ENCODE measurements around the gene TRIO.

The TRIO gene

DNA sequence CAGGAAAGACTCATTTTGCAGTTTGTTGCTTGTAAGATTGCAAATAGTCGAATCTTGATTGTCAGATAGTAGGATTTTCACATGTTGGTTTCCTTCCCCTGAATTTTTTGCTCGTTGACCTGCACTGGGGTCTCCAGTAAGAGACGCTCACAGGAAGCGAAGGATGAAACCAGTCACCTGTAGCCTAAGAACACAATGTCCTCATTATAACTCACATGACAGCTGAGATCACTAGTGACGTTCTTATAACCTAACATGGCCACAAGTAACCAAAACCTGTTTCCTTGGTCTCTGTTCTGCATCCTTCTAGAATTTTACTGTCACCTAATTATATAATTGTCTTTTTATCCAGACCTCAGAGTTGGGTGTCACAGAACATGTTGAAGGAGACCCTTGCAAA lies 257.5 kb downstream of the TRIO start:
- Histone ChIP-seq H3K23ac (ENCODE audit: low read depth, low read length, poor library complexity) (no peak overlapping the region), H3K4ac (ENCODE audit: low read length) (no peak overlapping the region), H3K79me1 (ENCODE audit: low read depth, low read length) (peaks cover 4% of the 10 kb centered on the region), H2AFZ (ENCODE audit: low read length) (no peak overlapping the region), H3K27me3 (ENCODE audit: control insufficient read depth in 3 of 3, insufficient read depth in 3 of 3, low read depth in 1 of 3, low read length in 3 of 3) (peaks cover 0 to 1% (median 0%) of the 10 kb centered on the region in 3 experiments), H3K4me3 (ENCODE audit: low read length in 2 of 2) (no peak overlapping the region), H2BK120ac (ENCODE audit: low read depth, low read length) (no peak overlapping the region), H2BK5ac (ENCODE audit: low read length) (no peak overlapping the region), H3K14ac (ENCODE audit: low read length) (no peak overlapping the region), H3K27ac (replicated peaks; ENCODE audit: low read length) (no peak overlapping the region), H3K4me1 (ENCODE audit: control insufficient read depth in 2 of 2, insufficient read depth in 1 of 2, low read depth in 1 of 2, low read length in 2 of 2) (peaks cover 0 to 12% of the 10 kb centered on the region in 2 donors), H2BK15ac (ENCODE audit: low read length) (no peak overlapping the region), H3K9me3 (replicated peaks in 1 of 2; ENCODE audit: control insufficient read depth in 2 of 2, insufficient read depth in 1 of 2, low read depth in 1 of 2, low read length in 2 of 2) (no peaks in the 10 kb centered on the region), H3K4me2 (ENCODE audit: insufficient read depth, low read length, poor library complexity, severe bottlenecking) (no peak overlapping the region), H3K36me3 (replicated peaks in 1 of 2; ENCODE audit: control insufficient read depth in 2 of 2, insufficient read depth in 2 of 2, low read length in 2 of 2) (peaks cover 16 to 81% of the 10 kb centered on the region in 2 donors), H2AK5ac (ENCODE audit: low read depth, low read length) (no peak overlapping the region), H2BK12ac (ENCODE audit: low read length) (no peak overlapping the region), H4K8ac (ENCODE audit: low read depth, low read length) (no peak overlapping the region), H4K91ac (ENCODE audit: low read depth, low read length, poor library complexity) (no peak overlapping the region), H3K18ac (ENCODE audit: low read length) (no peak overlapping the region), H3K9ac (ENCODE audit: low read depth, low read length, poor library complexity) (no peak overlapping the region)
- no peak for DNase-seq (ENCODE audit: low spot score)
- WGBS, 2 donors (ENCODE audit: extremely low coverage in 2 of 2, insufficient read length in 2 of 2, insufficient replicate concordance in 1 of 2) = no CpG with 5 or more reads among the region's 5 CpGs

DNA sequence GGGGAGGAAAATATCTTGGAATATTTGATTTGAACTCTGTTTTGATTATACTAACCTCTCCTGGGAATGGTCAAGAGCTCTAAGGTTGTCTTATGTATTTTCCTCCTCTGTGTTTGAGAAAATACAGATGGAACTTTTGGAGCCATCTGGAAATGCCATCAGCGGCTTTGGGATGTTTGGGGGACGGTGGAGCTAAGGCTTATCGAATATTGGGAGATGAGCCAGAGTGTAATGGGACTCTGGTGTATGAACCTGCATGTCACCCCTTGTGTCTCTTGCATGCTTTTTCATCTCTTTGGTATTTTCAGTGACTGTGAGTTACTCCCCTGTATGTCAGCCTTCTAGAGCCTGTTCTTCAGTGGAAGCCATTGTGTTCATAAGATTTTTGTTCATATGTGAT lies 258.5 kb downstream of the TRIO start:
- Histone ChIP-seq H2AK5ac (ENCODE audit: low read depth, low read length) (no peak overlapping the region), H3K79me1 (ENCODE audit: low read depth, low read length) (peaks cover 4% of the 10 kb centered on the region), H4K8ac (ENCODE audit: low read depth, low read length) (no peak overlapping the region), H2BK5ac (ENCODE audit: low read length) (no peak overlapping the region), H2AFZ (ENCODE audit: low read length) (no peak overlapping the region), H3K27ac (replicated peaks; ENCODE audit: low read length) (no peak overlapping the region), H3K27me3 (ENCODE audit: control insufficient read depth in 3 of 3, insufficient read depth in 3 of 3, low read depth in 1 of 3, low read length in 3 of 3) (peaks cover 0 to 1% (median 0%) of the 10 kb centered on the region in 3 experiments), H2BK12ac (ENCODE audit: low read length) (no peak overlapping the region), H3K36me3 (replicated peaks in 1 of 2; ENCODE audit: control insufficient read depth in 2 of 2, insufficient read depth in 2 of 2, low read length in 2 of 2) (peaks cover 20 to 86% of the 10 kb centered on the region in 2 donors), H4K91ac (ENCODE audit: low read depth, low read length, poor library complexity) (no peak overlapping the region), H3K23ac (ENCODE audit: low read depth, low read length, poor library complexity) (no peak overlapping the region), H3K14ac (ENCODE audit: low read length) (no peak overlapping the region), H3K9ac (ENCODE audit: low read depth, low read length, poor library complexity) (no peak overlapping the region), H3K18ac (ENCODE audit: low read length) (no peak overlapping the region), H3K4me3 (ENCODE audit: low read length in 2 of 2) (no peak overlapping the region), H3K9me3 (replicated peaks in 1 of 2; ENCODE audit: control insufficient read depth in 2 of 2, insufficient read depth in 1 of 2, low read depth in 1 of 2, low read length in 2 of 2) (no peaks in the 10 kb centered on the region), H3K4me1 (ENCODE audit: control insufficient read depth in 2 of 2, insufficient read depth in 1 of 2, low read depth in 1 of 2, low read length in 2 of 2) (peaks cover 0 to 12% of the 10 kb centered on the region in 2 donors), H2BK15ac (ENCODE audit: low read length) (no peak overlapping the region), H3K4ac (ENCODE audit: low read length) (no peak overlapping the region), H3K4me2 (ENCODE audit: insufficient read depth, low read length, poor library complexity, severe bottlenecking) (no peak overlapping the region), H2BK120ac (ENCODE audit: low read depth, low read length) (no peak overlapping the region)
- DNase-seq (ENCODE audit: low spot score) = no peak
- no CpG with 5 or more reads among the region's 3 CpGs for WGBS, 2 donors (ENCODE audit: extremely low coverage in 2 of 2, insufficient read length in 2 of 2, insufficient replicate concordance in 1 of 2)

DNA sequence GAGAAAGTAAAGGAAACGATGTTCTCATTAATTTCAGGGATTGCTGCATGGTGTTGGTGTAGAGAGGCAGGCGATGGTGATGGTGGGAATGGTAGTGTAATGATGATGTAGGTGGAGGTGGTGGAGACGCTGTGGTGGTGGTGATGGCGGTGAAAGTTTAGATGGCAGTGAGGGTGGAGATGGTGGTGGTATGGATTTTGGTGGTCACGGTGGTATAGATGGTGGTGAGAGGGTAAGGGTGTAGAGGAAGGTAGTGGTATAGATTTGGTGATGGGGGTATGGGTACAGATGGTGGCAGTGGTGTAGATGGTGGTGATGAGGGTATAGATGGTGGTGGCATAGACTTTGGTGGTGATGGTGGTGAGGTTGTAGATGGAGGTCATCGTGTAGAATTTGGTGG lies 259.3 kb downstream of the TRIO start:
- Histone ChIP-seq H3K27me3 (ENCODE audit: control insufficient read depth in 3 of 3, insufficient read depth in 3 of 3, low read depth in 1 of 3, low read length in 3 of 3) (peaks cover 0 to 1% (median 0%) of the 10 kb centered on the region in 3 experiments), H2BK120ac (ENCODE audit: low read depth, low read length) (no peak overlapping the region), H4K8ac (ENCODE audit: low read depth, low read length) (no peak overlapping the region), H3K79me1 (ENCODE audit: low read depth, low read length) (peaks cover 4% of the 10 kb centered on the region), H2AK5ac (ENCODE audit: low read depth, low read length) (no peak overlapping the region), H3K4me3 (ENCODE audit: low read length in 2 of 2) (peak overlapping the region in 1 of 2 donors; percentile 59), H3K14ac (ENCODE audit: low read length) (no peak overlapping the region), H2BK5ac (ENCODE audit: low read length) (no peak overlapping the region), H3K23ac (ENCODE audit: low read depth, low read length, poor library complexity) (no peak overlapping the region), H2AFZ (ENCODE audit: low read length) (no peak overlapping the region), H3K4ac (ENCODE audit: low read length) (no peak overlapping the region), H3K18ac (ENCODE audit: low read length) (no peak overlapping the region), H3K36me3 (replicated peaks in 1 of 2; ENCODE audit: control insufficient read depth in 2 of 2, insufficient read depth in 2 of 2, low read length in 2 of 2) (peaks cover 22 to 86% of the 10 kb centered on the region in 2 donors), H3K9ac (ENCODE audit: low read depth, low read length, poor library complexity) (no peak overlapping the region), H3K9me3 (replicated peaks in 1 of 2; ENCODE audit: control insufficient read depth in 2 of 2, insufficient read depth in 1 of 2, low read depth in 1 of 2, low read length in 2 of 2) (no peaks in the 10 kb centered on the region), H4K91ac (ENCODE audit: low read depth, low read length, poor library complexity) (no peak overlapping the region), H3K27ac (replicated peaks; ENCODE audit: low read length) (no peak overlapping the region), H3K4me1 (ENCODE audit: control insufficient read depth in 2 of 2, insufficient read depth in 1 of 2, low read depth in 1 of 2, low read length in 2 of 2) (peaks cover 0 to 12% of the 10 kb centered on the region in 2 donors), H2BK12ac (ENCODE audit: low read length) (no peak overlapping the region), H3K4me2 (ENCODE audit: insufficient read depth, low read length, poor library complexity, severe bottlenecking) (no peak overlapping the region), H2BK15ac (ENCODE audit: low read length) (no peak overlapping the region)
- WGBS, 2 donors (ENCODE audit: extremely low coverage in 2 of 2, insufficient read length in 2 of 2, insufficient replicate concordance in 1 of 2) = 100% methylated on average over 5 of the region's 6 CpGs; no CpG with 5 or more reads in 1 of the 2 donors
- DNase-seq (ENCODE audit: low spot score) = no peak

DNA sequence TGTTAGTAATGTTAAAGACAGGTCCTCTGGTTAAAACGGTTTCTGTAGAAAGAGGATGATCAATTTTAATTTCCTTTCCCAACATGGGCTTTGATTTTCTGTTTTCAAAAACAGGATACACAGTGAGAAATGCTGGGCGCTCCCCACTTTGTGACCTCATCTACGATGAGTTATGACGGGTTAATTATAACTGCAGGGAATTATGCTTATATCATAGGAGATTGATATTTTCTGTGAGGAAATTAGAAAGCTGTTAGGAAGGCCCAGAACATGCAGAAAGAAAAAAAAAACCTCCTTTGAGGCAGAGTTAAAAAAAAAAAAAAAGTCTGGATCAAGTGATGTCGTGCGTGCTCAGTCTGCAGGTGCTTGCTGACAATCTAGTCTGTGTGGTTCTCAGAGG lies 261.6 kb downstream of the TRIO start:
- no CpG with 5 or more reads among the region's 6 CpGs for WGBS, 2 donors (ENCODE audit: extremely low coverage in 2 of 2, insufficient read length in 2 of 2, insufficient replicate concordance in 1 of 2)
- Histone ChIP-seq H3K4me2 (ENCODE audit: insufficient read depth, low read length, poor library complexity, severe bottlenecking) (no peak overlapping the region), H2AK5ac (ENCODE audit: low read depth, low read length) (no peak overlapping the region), H4K8ac (ENCODE audit: low read depth, low read length) (no peak overlapping the region), H2BK120ac (ENCODE audit: low read depth, low read length) (no peak overlapping the region), H3K4ac (ENCODE audit: low read length) (no peak overlapping the region), H3K9ac (ENCODE audit: low read depth, low read length, poor library complexity) (no peak overlapping the region), H3K14ac (ENCODE audit: low read length) (no peak overlapping the region), H3K23ac (ENCODE audit: low read depth, low read length, poor library complexity) (no peak overlapping the region), H3K9me3 (replicated peaks in 1 of 2; ENCODE audit: control insufficient read depth in 2 of 2, insufficient read depth in 1 of 2, low read depth in 1 of 2, low read length in 2 of 2) (no peaks in the 10 kb centered on the region), H2BK12ac (ENCODE audit: low read length) (no peak overlapping the region), H3K18ac (ENCODE audit: low read length) (no peak overlapping the region), H3K79me1 (ENCODE audit: low read depth, low read length) (peaks cover 4% of the 10 kb centered on the region), H3K4me3 (ENCODE audit: low read length in 2 of 2) (no peak overlapping the region), H3K4me1 (ENCODE audit: control insufficient read depth in 2 of 2, insufficient read depth in 1 of 2, low read depth in 1 of 2, low read length in 2 of 2) (peaks cover 0 to 8% of the 10 kb centered on the region in 2 donors), H3K36me3 (replicated peaks in 1 of 2; ENCODE audit: control insufficient read depth in 2 of 2, insufficient read depth in 2 of 2, low read length in 2 of 2) (peaks cover 21 to 84% of the 10 kb centered on the region in 2 donors), H2BK5ac (ENCODE audit: low read length) (no peak overlapping the region), H2AFZ (ENCODE audit: low read length) (no peak overlapping the region), H4K91ac (ENCODE audit: low read depth, low read length, poor library complexity) (no peak overlapping the region), H3K27ac (replicated peaks; ENCODE audit: low read length) (no peak overlapping the region), H2BK15ac (ENCODE audit: low read length) (no peak overlapping the region), H3K27me3 (ENCODE audit: control insufficient read depth in 3 of 3, insufficient read depth in 3 of 3, low read depth in 1 of 3, low read length in 3 of 3) (peaks cover 0 to 1% (median 0%) of the 10 kb centered on the region in 3 experiments)
- DNase-seq (ENCODE audit: low spot score) = no peak

All from neuronal stem cell (in vitro differentiated cells).